GM19397 (cell line): ENCODE results near the gene CHCHD3.

ENCODE experiments used
- ATAC-seq: cut with Tn5 transposase; IDR thresholded peaks from one replicate; pipeline ENCODE4 v1.9.1; 2021; ENCODE audit warnings: mild to moderate bottlenecking, moderate library complexity; ENCODE audit not compliant: unreplicated experiment

Gene CHCHD3

DNA sequence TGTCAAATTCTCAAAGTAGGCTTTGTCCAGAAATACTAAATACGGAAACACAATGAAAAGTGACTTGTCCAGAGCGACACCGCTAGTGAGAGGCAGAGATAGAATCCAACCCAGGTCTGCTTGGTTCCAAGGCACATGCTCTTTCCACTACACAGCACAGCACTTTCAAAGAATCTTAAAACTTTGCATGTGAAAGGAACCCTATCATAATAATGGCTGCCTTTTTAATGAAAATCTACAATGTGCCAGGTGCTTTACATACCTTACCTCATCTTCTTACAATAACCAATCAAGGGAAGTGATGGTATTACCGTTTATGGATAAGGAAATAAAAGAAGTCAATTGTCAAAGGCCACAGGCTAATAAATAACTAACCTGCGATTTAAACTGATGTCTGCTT, 2.6 kb downstream of the CHCHD3 start:
- no peak for ATAC-seq

DNA sequence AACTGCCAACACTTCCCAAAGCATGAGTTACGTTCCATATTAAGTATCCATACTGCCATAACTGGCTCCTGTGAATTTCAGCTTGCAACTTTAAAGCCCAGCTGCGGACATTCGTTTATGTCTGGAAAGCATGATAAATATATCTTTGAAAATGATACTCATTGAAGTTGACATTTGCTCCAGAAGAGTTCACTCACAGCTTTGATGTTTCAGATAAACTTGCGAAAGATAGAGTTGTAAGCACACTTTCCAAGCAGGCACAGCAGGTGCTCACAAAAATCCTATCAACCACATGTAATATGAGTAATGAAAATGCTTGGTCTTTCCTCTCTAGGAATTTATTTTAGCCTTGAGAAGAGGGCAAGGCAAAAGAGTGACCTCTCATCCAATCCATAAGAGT, 4.5 kb downstream of the CHCHD3 start:
- ATAC-seq = no peak

DNA sequence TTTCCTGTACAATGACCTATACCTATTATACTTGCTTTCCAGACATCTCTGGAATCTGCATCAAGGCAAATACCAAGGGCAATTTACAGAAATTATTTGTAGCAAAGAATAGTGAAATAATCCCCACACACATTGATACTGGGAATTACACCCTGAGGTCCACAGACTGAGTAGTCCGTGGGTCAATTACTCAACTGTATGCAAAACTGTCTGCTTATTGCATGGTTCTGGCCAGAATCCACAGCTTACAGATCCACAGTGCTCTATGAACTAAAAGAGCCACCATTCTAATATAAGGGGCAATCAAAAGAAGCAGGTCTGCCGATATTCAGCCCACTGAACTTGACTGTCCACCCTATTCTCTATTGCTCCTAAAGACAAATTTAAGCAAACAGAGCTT, 5.7 kb downstream of the CHCHD3 start:
- ATAC-seq = no peak

DNA sequence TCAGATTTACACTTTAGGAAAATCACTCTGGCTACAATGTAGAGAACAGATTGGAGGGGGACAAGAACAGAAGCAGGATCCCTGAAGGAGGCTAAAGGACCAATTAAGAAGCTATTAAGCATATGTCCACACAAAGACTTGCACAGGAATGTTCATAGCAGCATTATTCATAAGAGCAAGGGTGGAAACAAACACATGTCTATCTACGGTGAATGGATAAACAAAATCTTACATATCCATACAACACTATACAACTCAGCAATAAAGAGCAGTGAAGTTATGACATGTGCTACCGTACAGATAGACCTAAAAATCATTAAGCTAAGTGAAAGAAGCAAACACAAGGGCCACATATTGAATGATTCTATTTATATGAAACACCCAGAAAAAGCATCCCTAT, 10.4 kb downstream of the CHCHD3 start:
- ATAC-seq = no peak

GRCh38 chr7:133070562-133070961, 11.3 kb downstream of the CHCHD3 start:
- ATAC-seq = no peak

- ATAC-seq = no peak
Observed at GRCh38 chr7:133065301-133065700, 16.6 kb downstream of the CHCHD3 start.

DNA sequence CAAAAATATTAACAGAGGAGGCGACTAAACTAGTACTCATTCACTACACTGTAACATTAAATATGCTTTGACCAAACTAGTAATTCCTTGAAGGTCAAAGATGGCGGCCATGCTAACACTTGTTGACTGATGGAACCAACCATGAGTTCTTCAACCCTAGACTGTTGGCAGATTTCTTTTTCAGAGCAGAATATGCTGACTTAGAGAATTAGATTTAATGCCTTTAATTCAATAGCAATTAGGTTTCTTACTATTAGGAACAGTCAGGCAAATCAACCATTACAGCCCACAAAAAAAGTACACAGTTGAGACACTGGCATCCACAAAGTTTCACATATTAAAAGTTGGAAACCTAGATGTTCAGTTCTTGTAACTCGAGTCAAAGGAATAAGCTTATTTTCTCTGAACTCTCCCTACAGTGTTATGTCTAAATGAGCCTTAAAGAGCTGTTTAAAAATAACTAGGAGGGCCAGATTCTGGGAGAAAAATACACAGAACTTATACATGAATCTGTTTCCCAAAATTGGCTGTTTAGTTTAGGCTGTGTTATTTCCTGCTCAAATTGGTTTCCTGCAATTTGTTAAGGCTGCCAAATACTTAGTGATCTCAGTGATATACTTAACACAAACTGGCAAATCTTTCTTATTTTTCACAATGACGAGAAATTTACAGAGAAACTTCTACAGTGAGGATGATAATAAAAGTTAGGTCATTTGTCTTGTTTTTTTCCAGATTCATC, 17.6 kb downstream of the CHCHD3 start:
- no peak for ATAC-seq

DNA sequence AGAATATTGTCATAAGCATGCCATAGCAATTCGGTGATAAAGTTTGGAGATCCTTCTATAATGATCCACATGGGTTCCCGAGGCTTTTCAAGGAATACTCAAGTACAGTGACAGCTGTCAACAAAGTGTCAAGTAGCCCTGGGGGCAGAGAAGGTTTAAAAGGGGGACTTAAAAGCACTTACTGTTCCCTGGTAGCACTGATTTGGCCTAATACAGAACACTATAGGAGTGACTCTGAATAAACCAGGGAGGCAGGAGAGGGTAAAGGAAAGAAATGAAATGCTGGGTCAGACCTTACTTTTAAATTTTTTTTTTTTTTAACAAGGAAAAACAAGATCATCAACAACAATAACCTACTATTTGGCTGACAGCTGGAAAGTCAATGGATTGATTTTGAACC, 20.1 kb downstream of the CHCHD3 start:
- no peak for ATAC-seq

DNA sequence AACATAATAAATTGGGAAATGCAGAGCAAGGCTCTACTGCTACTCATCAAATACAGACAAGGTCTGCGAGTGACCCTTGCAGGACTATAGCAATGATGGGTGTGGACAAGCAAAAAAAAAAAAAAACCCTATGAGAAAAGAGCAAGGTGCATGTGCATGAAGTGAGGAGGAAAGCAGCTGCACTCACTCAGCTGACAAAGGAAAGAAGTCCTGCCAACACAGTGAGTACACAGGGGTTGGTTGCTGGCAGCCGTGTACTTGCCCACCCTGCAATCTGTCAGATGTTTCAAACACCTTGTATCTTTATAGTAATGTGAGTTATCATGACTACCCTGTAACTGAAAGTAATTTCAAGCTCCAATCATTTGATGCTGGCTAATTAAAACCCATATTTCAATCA, 20.5 kb downstream of the CHCHD3 start:
- ATAC-seq = no peak

DNA sequence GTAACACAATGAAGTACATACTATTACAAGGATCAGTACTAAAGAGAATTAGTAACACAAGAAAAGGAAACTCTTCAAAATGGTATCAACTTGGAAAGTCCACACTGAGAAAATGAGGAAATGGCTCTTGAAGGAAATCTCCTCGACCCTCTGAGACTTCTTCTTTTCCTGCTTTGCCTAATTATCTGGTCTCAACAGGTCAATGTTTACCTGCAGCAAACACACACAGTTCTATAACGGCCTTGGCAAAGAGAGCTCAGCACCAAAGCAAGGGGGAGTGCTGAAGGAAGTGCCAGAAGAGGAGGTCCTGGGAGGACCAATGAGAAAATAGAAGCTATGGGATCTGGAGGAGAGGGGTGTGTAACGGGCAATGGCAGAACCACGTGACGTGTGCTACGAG, 21.9 kb downstream of the CHCHD3 start:
- ATAC-seq = no peak

GRCh38 chr7:133059263-133059662, 22.6 kb downstream of the CHCHD3 start:
- no peak for ATAC-seq

DNA sequence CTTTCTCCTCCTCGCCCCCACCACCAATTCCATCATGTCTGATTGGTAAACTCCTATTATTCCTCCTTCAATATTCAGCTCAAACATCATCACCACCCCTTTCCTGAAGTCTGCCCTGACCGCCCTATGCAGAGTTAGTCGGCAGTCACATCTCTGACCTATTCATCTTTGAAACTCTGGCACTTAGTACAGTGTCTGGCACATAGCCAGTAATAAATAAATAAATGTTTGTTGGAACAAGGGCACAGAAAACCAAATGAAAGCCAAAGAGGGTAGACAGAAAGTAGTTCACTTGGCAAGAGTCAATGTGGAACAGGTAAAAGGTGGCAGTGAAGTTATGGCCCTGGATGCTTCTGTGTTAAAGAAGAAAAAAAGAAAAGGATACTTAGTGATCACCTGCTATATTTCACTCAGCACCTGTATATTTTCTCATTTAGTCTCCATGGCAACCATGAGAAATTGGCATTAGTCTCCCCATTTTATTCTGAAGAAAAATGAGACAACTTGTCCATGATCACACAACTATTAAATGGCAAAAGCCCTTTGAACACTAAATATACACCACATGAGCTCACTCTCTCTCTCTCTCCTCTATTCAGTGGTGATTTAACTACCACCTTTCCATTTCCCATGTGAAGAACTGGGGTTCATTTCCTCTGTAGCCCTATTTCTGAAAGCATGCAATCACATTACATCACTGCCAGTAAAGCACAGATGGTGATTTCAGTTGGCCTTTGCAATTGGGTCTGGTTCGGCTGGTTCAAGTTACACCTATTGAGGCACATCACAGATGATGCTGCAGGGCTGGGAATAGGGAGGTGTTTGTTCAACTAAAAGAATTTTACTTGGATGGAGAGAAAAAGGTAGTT, 25.3 kb downstream of the CHCHD3 start:
- no peak for ATAC-seq

DNA sequence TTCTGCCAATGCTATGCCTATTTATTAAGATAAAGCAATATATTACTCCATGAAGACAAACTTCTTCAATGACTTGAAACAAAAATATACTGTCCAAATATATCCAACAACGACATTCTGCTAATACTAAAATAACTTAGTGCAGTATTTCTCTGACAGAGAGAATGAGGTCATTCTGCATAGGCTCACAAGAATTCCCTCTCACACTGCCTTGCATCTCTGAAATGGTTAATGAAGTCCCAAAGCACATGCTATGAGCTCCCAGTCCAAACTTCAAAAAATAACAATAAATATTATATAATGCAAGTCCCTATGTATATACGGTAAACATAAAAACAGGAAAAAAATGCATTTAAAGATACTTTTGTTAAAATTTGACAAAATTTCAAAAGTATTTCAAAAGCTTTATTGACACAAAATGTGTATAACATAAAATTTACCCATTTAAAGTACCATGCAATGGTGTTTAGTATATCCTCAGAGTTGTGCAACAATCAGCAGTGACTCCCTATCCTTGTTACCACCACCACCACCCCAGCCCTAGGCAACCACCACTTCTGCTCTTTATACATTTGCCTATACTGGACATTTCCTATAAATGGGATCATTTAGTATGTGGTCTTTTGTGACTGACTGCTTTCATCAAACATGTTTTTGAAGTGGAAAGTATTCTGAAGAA, 27.6 kb downstream of the CHCHD3 start:
- ATAC-seq = no peak

- ATAC-seq = peak; percentile 45
Observed at GRCh38 chr7:133053321-133053891, 28.5 kb downstream of the CHCHD3 start.

DNA sequence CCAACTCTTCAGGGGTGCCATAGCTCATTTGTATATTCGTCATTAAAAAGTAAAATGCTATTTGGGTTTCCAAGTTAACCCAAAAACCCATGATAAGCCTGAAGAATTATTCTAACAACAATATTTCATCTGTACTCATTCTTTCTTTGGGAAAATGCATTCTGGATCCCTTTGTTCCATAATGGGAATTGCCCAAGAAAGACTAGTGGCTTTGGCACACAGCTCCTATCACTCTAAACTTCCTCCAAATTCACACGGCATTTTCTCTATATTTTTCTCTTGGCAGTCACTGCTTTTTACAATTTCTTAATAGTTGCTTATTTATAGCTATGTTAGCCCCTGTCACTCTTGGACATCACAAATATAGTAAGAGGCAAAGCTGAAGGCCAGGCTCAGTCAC, 29.1 kb downstream of the CHCHD3 start:
- ATAC-seq = no peak

DNA sequence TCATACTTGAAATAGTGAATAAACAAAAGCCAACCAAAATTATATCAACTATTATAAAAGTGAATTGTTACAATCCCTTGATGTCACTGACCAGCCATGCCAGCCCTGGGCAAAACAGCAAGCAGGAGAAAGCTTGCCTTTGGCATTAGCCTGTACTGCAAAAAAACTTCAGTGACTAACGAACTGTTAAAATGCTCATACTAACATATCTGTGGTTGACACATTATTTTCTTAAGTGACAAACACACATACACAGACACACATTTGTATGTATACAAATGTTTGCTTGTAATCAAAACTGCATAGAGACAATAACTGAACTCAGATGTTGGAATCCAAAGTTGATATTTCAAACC, 29.5 kb downstream of the CHCHD3 start:
- ATAC-seq = no peak

GRCh38 chr7:133051719-133052400, 30.0 kb downstream of the CHCHD3 start:
- no peak for ATAC-seq

DNA sequence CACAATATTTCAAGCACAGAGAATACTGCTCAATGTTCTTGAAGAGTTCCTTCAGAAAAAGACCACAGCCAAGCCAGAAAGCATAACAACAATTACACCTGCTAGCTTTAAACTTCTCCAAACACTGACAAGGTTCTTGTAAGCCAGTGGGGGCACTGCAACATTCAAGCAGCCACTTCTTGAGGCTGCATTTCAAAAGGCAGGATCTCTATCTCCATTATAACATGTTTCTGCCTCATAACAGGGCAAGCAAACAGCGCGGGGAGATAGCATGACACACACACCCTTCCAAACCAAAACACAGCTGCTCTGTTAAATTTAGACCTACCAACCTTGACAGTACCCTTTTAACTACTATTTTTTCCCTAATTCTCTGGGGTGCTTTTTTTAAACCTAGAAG, 30.8 kb downstream of the CHCHD3 start:
- no peak for ATAC-seq

DNA sequence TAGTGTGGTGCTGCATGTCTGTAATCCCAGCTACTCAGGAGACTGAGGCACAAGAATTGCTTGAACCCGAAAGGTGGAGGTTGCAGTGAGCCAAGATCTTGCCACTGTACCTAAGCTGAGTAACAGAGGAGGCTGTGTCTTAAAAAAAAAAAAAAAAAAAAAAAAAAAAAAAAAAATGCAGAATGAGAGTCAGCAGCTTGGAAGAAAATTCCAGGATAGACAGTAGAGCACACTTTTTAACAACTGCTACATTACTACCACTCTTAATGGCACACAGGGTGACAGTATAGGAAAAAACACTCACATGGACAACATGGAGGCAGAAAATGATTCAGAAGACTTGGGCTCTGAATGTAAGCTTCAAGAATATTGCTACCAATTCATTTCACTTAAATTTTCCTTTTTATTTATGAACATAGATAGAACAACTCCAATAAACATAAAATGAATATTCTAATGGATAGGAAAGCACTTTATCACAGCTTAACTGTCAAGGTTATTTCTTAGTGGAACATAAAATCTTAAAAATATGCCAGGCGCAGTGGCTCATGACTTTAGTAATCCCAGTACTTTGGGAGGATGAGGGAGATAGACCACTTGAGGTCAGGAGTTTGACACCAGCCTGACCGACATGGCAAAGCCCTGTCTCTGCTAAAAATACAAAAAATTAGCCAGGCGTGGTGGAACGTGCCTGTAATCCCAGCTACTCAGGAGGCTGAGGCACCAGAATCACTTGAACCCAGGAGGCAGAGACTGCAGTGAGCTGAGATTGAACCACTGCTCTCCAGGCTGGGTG, 31.5 kb downstream of the CHCHD3 start:
- ATAC-seq = no peak

- no peak for ATAC-seq
Observed at GRCh38 chr7:133048589-133048988, 33.3 kb downstream of the CHCHD3 start.
